Smooth muscle cell (in vitro differentiated cells): Measurements from ENCODE around the gene NLRP11. TPM values are rescaled to one million over a fixed set of nuclear protein-coding genes. Genes with fewer than 3 reads are reported as not detected.

Experiments used
- DNase-seq: peaks from one replicate; lab custom pipeline; 2025; ENCODE audit not compliant: unreplicated experiment; lab: John Stamatoyannopoulos, UW
- H2AFZ ChIP-seq: fragments of 200-600 bp; sonication (generic); 2 replicates; pipeline ENCODE4 v1.6.0; 2016; ENCODE audit warnings: antibody characterized with exemption, low read depth, mild to moderate bottlenecking
- H3F3A ChIP-seq: fragments of 200-600 bp; sonication (generic); 2 replicates; pipeline ENCODE4 v1.6.0; 2017; ENCODE audit warnings: antibody characterized with exemption, low read depth
- H3K27ac ChIP-seq: fragments of 200-600 bp; sonication (generic); 2 replicates; pipeline ENCODE4 v1.5.1; 2016; ENCODE audit warnings: low read depth, mild to moderate bottlenecking
- H3K27me3 ChIP-seq: fragments of 200-600 bp; sonication (generic); 2 replicates; pipeline ENCODE4 v1.6.1; 2016; ENCODE audit warnings: low read depth, mild to moderate bottlenecking
- H3K36me3 ChIP-seq: fragments of 200-600 bp; sonication (generic); 2 replicates; pipeline ENCODE4 v1.5.1; 2016; ENCODE audit warnings: low read depth
- H3K4me1 ChIP-seq: fragments of 200-600 bp; sonication (generic); 2 replicates; pipeline ENCODE4 v1.5.1; 2016; ENCODE audit warnings: low read depth
- H3K4me2 ChIP-seq: fragments of 200-600 bp; sonication (generic); 2 replicates; pipeline ENCODE4 v1.6.0; 2016; ENCODE audit warnings: mild to moderate bottlenecking
- H3K4me3 ChIP-seq: fragments of 200-600 bp; sonication (generic); 2 replicates; pipeline ENCODE4 v1.5.1; 2016; ENCODE audit warnings: mild to moderate bottlenecking
- H3K79me2 ChIP-seq: fragments of 200-600 bp; sonication (generic); 2 replicates; pipeline ENCODE4 v1.6.0; 2016; ENCODE audit warnings: low read depth, mild to moderate bottlenecking
- H3K9ac ChIP-seq: fragments of 200-600 bp; sonication (generic); 2 replicates; pipeline ENCODE4 v1.6.0; 2016; ENCODE audit warnings: low read depth
- H3K9me3 ChIP-seq: fragments of 200-600 bp; sonication (generic); replicated peaks from 2 replicates; pipeline ENCODE4 v1.5.1; 2016; ENCODE audit warnings: low read depth
- H4K20me1 ChIP-seq: fragments of 200-600 bp; sonication (generic); 2 replicates; pipeline ENCODE4 v1.6.0; 2016; ENCODE audit warnings: low read depth
- CTCF ChIP-seq: fragments of 200-600 bp; sonication (generic); IDR thresholded peaks from 2 replicates; pipeline ENCODE4 v1.5.1; 2017; ENCODE audit warnings: borderline replicate concordance, mild to moderate bottlenecking, antibody characterized with exemption; ENCODE audit not compliant: insufficient read depth, poor library complexity, severe bottlenecking
- WGBS: methylation state at CpG from one replicate; pipeline ENCODE4 v1.1.7; 2016; ENCODE audit warnings: low lambda C conversion rate; 5-methylcytosine and 5-hydroxymethylcytosine counted together
- polyA plus RNA-seq: library from polyadenylated mRNA; unstranded; fragments of >200 nt; fragmentation: Nextera tagmentation; extraction: Ambion mirVana; gene quantifications from 2 replicates; pipeline ENCODE4 v1.2.1, GENCODE V29; 2016
- total RNA-seq: library from RNA; depleted of rRNA; stranded (reverse); fragments of >200 nt; gene quantifications from 2 replicates; pipeline ENCODE4 v1.2.3, GENCODE V29; 2014

Gene NLRP11
- total and polyA plus RNA-seq, 2 experiments from 2014 or later, result not detected

GRCh38 chr19:55836340-55836739 lies 4.5 kb upstream of the NLRP11 start, which contains the start of gene NLRP4:
TSS of gene NLRP4 (plus strand) at chr19:55836540. CDS start at chr19:55852081, 15,541 bp downstream.
- Histone ChIP-seq H3F3A (no peaks in the 10 kb centered on the region), H3K9ac (no peak within 1 kb of the TSS), H2AFZ (no peak within 1 kb of the TSS), H3K36me3 (no peaks in the 10 kb centered on the region), H4K20me1 (no peaks in the 10 kb centered on the region), H3K79me2 (no peaks in the 10 kb centered on the region), H3K4me1 (no peaks in the 10 kb centered on the region), H3K9me3 (peaks cover 13% of the 10 kb centered on the region), H3K27ac (no peak within 1 kb of the TSS), H3K27me3 (no peaks in the 10 kb centered on the region), H3K4me2 (no peak within 1 kb of the TSS), H3K4me3 (no peak within 1 kb of the TSS)
- no peak for DNase-seq
- WGBS, result 88% methylated on average over 16 of the region's 16 CpGs
- no peak for TF ChIP-seq CTCF

- no peak for DNase-seq
- Histone ChIP-seq H3K36me3 (no peaks in the 10 kb centered on the region), H3K79me2 (no peaks in the 10 kb centered on the region), H3K4me2 (no peak overlapping the region), H3K4me1 (no peaks in the 10 kb centered on the region), H3F3A (no peaks in the 10 kb centered on the region), H3K9me3 (peaks cover 4% of the 10 kb centered on the region), H2AFZ (no peak overlapping the region), H4K20me1 (no peaks in the 10 kb centered on the region), H3K27me3 (no peaks in the 10 kb centered on the region), H3K9ac (no peak overlapping the region), H3K4me3 (no peak overlapping the region), H3K27ac (no peak overlapping the region)
- no peak for TF ChIP-seq CTCF
- WGBS, result 74% methylated on average over 4 of the region's 4 CpGs
Observed at GRCh38 chr19:55832676-55833075, 877 bp upstream of the NLRP11 start.

- H3K9ac ChIP-seq, result no peak overlapping the region
- no peaks in the 10 kb centered on the region for H3K27me3 ChIP-seq
- no peaks in the 10 kb centered on the region for H4K20me1 ChIP-seq
- peaks cover 4% of the 10 kb centered on the region for H3K9me3 ChIP-seq
- no peak overlapping the region for H2AFZ ChIP-seq
- H3K27ac ChIP-seq, result no peak overlapping the region
- H3K79me2 ChIP-seq, result no peaks in the 10 kb centered on the region
- no peak overlapping the region for H3K4me2 ChIP-seq
- TF ChIP-seq CTCF, result no peak
- no peaks in the 10 kb centered on the region for H3F3A ChIP-seq
- H3K4me3 ChIP-seq, result no peak overlapping the region
- no peaks in the 10 kb centered on the region for H3K4me1 ChIP-seq
- 80% methylated on average over 5 of the region's 5 CpGs for WGBS
- no peak for DNase-seq
- H3K36me3 ChIP-seq, result no peaks in the 10 kb centered on the region
Observed at GRCh38 chr19:55830656-55831055, 1.1 kb downstream of the NLRP11 start.

- H3K9ac ChIP-seq, result no peak overlapping the region
- H3K9me3 ChIP-seq, result peaks cover 14% of the 10 kb centered on the region
- H3F3A ChIP-seq, result no peaks in the 10 kb centered on the region
- no peak overlapping the region for H2AFZ ChIP-seq
- H3K79me2 ChIP-seq, result no peaks in the 10 kb centered on the region
- no peaks in the 10 kb centered on the region for H3K36me3 ChIP-seq
- DNase-seq, result no peak
- H4K20me1 ChIP-seq, result no peaks in the 10 kb centered on the region
- H3K27ac ChIP-seq, result no peak overlapping the region
- no peak overlapping the region for H3K4me3 ChIP-seq
- H3K4me1 ChIP-seq, result no peaks in the 10 kb centered on the region
- H3K4me2 ChIP-seq, result no peak overlapping the region
- H3K27me3 ChIP-seq, result no peaks in the 10 kb centered on the region
- 68% methylated on average over 3 of the region's 3 CpGs for WGBS
- no peak for TF ChIP-seq CTCF
Observed at GRCh38 chr19:55820037-55820436, 11.8 kb downstream of the NLRP11 start.
